Glutamatergic neuron (in vitro differentiated cells): ENCODE results near the gene FMO1. TPM values are rescaled to one million over a fixed set of nuclear protein-coding genes. Genes with fewer than 3 reads are reported as not detected.
A peak's percentile ranks its signal among the peaks of the same experiment; 100 is the strongest.

Experiments
- DNase-seq: peaks from one replicate; pipeline ENCODE4 v3.0.0; 2022
- H3K27ac Mint-ChIP-seq: one replicate; pipeline ENCODE4 v1.8.0; 2020; ENCODE audit warnings: mild to moderate bottlenecking, mixed read lengths, inconsistent platforms; ENCODE audit not compliant: unreplicated experiment
- H3K27me3 Mint-ChIP-seq: one replicate; pipeline ENCODE4 v1.8.0; 2020; ENCODE audit warnings: mild to moderate bottlenecking, moderate library complexity, mixed read lengths, inconsistent platforms; ENCODE audit not compliant: unreplicated experiment
- H3K36me3 Mint-ChIP-seq: one replicate; pipeline ENCODE4 v1.8.0; 2020; ENCODE audit warnings: mild to moderate bottlenecking, mixed read lengths, inconsistent platforms; ENCODE audit not compliant: unreplicated experiment
- H3K4me1 Mint-ChIP-seq: one replicate; pipeline ENCODE4 v1.8.0; 2020; ENCODE audit warnings: mild to moderate bottlenecking, low read depth, mixed read lengths, inconsistent platforms; ENCODE audit not compliant: unreplicated experiment
- H3K4me3 Mint-ChIP-seq: one replicate; pipeline ENCODE4 v1.8.0; 2020; ENCODE audit warnings: mild to moderate bottlenecking, mixed read lengths, inconsistent platforms; ENCODE audit not compliant: unreplicated experiment
- H3K9me3 Mint-ChIP-seq: one replicate; pipeline ENCODE4 v1.8.0; 2020; ENCODE audit warnings: mild to moderate bottlenecking, moderate library complexity, mixed read lengths, inconsistent platforms; ENCODE audit not compliant: unreplicated experiment
- CTCF ChIP-seq: fragments of 200-600 bp; sonication (generic); IDR thresholded peaks from one replicate; pipeline ENCODE4 v1.5.0; 2021; ENCODE audit not compliant: partially characterized antibody, unreplicated experiment
- total RNA-seq: library from RNA; stranded (reverse); fragmentation: NEBNext Ultra II Directional; extraction: Animal tissue kit (Norgen Biotek cat#: 25700); gene quantifications from one replicate; pipeline ENCODE4 v1.2.1, GENCODE V29; 2021; ENCODE audit not compliant: unreplicated experiment

The FMO1 gene
- total RNA-seq, 1 donor from 2014 or later: not detected

- no peaks in the 10 kb centered on the region for H3K36me3 Mint-ChIP-seq
- H3K27ac Mint-ChIP-seq: no peak overlapping the region
- no peaks in the 10 kb centered on the region for H3K9me3 Mint-ChIP-seq
- no peaks in the 10 kb centered on the region for H3K4me1 Mint-ChIP-seq
- no peak overlapping the region for H3K4me3 Mint-ChIP-seq
- TF ChIP-seq CTCF: no peak
- no peak for DNase-seq
- H3K27me3 Mint-ChIP-seq: no peaks in the 10 kb centered on the region
Measured at GRCh38 chr1:171210355-171210754, 37.9 kb upstream of the FMO1 start.

GRCh38 chr1:171212607-171213351 lies 35.5 kb upstream of the FMO1 start:
- Mint-ChIP-seq H3K4me3 (no peak overlapping the region), H3K9me3 (no peaks in the 10 kb centered on the region), H3K27ac (no peak overlapping the region), H3K36me3 (no peaks in the 10 kb centered on the region), H3K4me1 (no peaks in the 10 kb centered on the region), H3K27me3 (no peaks in the 10 kb centered on the region)
- no peak for TF ChIP-seq CTCF
- DNase-seq: no peak

- H3K27me3 Mint-ChIP-seq: peaks cover under 1% of the 10 kb centered on the region
- no peak for TF ChIP-seq CTCF
- H3K27ac Mint-ChIP-seq: no peak overlapping the region
- H3K4me3 Mint-ChIP-seq: peak overlapping the region; percentile 6
- no peaks in the 10 kb centered on the region for H3K36me3 Mint-ChIP-seq
- DNase-seq: no peak
- H3K9me3 Mint-ChIP-seq: no peaks in the 10 kb centered on the region
- H3K4me1 Mint-ChIP-seq: no peaks in the 10 kb centered on the region
Measured at GRCh38 chr1:171213559-171214454, 34.5 kb upstream of the FMO1 start.

- H3K4me3 Mint-ChIP-seq: no peak overlapping the region
- H3K27me3 Mint-ChIP-seq: peaks cover 6% of the 10 kb centered on the region
- peaks cover 4% of the 10 kb centered on the region for H3K9me3 Mint-ChIP-seq
- no peak for TF ChIP-seq CTCF
- H3K4me1 Mint-ChIP-seq: peaks cover 17% of the 10 kb centered on the region
- H3K36me3 Mint-ChIP-seq: no peaks in the 10 kb centered on the region
- DNase-seq: no peak
- no peak overlapping the region for H3K27ac Mint-ChIP-seq
Measured at GRCh38 chr1:171217658-171218443, 30.4 kb upstream of the FMO1 start.
